Keratinocyte (primary cell): ENCODE measurements around the gene CLDN24.

Source experiments
- CTCF ChIP-seq, 3 experiments: IDR thresholded peaks in 1 of 3; conservative IDR thresholded peaks in 1 of 3; optimal IDR thresholded peaks in 1 of 3; 2 replicates in 2 of 3; 3 replicates in 1 of 3; pipeline versions ENCODE3 to v1.5.1; 2011; ENCODE audit warnings: low read length in 3 of 3, mild to moderate bottlenecking in 3 of 3, moderate library complexity in 2 of 3, control low read depth in 1 of 3, inconsistent platforms in 1 of 3; ENCODE audit not compliant: insufficient read depth in 2 of 3; ENCODE audit errors: extremely low read depth in 1 of 3
- EZH2 ChIP-seq: IDR thresholded peaks from one replicate; pipeline ENCODE4 v1.6.1; 2012; ENCODE audit warnings: inconsistent platforms, mild to moderate bottlenecking, low read length, moderate library complexity

- no peak for TF ChIP-seq CTCF (optimal IDR thresholded peaks at IDR 0.05 in 1 of 3, IDR thresholded peaks at IDR 0.05 in 1 of 3, conservative IDR thresholded peaks at IDR 0.05 in 1 of 3; ENCODE audit: extremely low read depth in 1 of 3, insufficient read depth in 2 of 3, low read length in 3 of 3)
- TF ChIP-seq EZH2 = no peak
Observed at GRCh38 chr4:183333983-183334382, 11.8 kb upstream of the CLDN24 start.
